Upper lobe of right lung (tissue), 1 donor: Measurements from ENCODE around the gene MAZ. TPM values are rescaled to one million over a fixed set of nuclear protein-coding genes. Genes with fewer than 3 reads are reported as not detected.

Experiments used
- ATAC-seq: fragments of 200-7000 bp; cut with Tn5 transposase; one replicate; pipeline ENCODE4 v1.9.1; 2020; ENCODE audit warnings: mild to moderate bottlenecking, moderate library complexity
- DNase-seq: peaks from one replicate; pipeline ENCODE4 v3.0.0-alpha.2; 2020
- H3K27ac ChIP-seq: fragments of 200-600 bp; one replicate; pipeline ENCODE4 v1.8.0; 2022
- H3K27me3 ChIP-seq: fragments of 200-600 bp; one replicate; pipeline ENCODE4 v1.8.0; 2022; ENCODE audit warnings: mild to moderate bottlenecking
- H3K36me3 ChIP-seq: fragments of 200-600 bp; one replicate; pipeline ENCODE4 v1.8.0; 2022
- H3K4me1 ChIP-seq: fragments of 200-600 bp; one replicate; pipeline ENCODE4 v1.8.0; 2022
- H3K4me3 ChIP-seq: fragments of 200-600 bp; one replicate; pipeline ENCODE4 v1.8.0; 2022; ENCODE audit warnings: mild to moderate bottlenecking
- H3K9me3 ChIP-seq: fragments of 200-600 bp; one replicate; pipeline ENCODE4 v1.8.0; 2022
- intact Hi-C: fragments of 100-400 bp; cut with DNase I; formaldehyde crosslinking; loops from one replicate; pipeline ENCODE4 v1.11.0; 2022
- total RNA-seq: library from RNA; stranded (reverse); fragmentation: NEBNext Ultra II Directional; extraction: Animal tissue kit (Norgen Biotek cat#: 25700); gene quantifications from one replicate; pipeline ENCODE4 v1.2.1, GENCODE V29; 2021
- TF ChIP-seq, protein P1 (sequence below): fragments of 200-600 bp; IDR thresholded peaks from one replicate; pipeline ENCODE4 v1.8.0; 2022; ENCODE audit warnings: antibody characterized with exemption
- donor health status: DM: no; HTN: yes; CAD: no; lungs with severe emphysema.

The MAZ gene
- total RNA-seq, 1 donor from 2014 or later, result 148 TPM

DNA sequence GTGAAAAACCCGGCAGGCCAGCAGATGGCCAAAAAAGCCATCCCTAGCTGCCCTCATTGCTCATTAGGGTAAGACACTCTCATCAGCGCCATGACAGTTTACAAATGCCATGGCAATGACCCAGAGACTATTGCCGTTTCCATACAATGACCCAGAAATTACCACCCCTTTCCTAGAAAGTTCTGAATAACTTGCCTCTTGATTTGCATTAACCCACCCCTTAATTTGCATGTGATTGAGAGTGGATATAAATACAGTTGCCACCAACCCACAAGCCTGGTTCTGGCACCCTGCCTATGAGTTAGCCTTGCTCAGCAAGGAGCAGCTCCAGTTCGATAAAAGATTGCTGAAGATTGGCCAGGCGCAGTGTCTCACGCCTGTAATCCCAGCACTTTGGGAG lies 44.4 kb upstream of the MAZ start:
- Histone ChIP-seq H3K27me3 (no peaks in the 10 kb centered on the region), H3K27ac (no peak overlapping the region), H3K4me3 (no peak overlapping the region), H3K9me3 (no peaks in the 10 kb centered on the region), H3K36me3 (no peaks in the 10 kb centered on the region), H3K4me1 (no peaks in the 10 kb centered on the region)
- DNase-seq (no peak), ATAC-seq (no peak)
- TF ChIP-seq, protein P1, sequence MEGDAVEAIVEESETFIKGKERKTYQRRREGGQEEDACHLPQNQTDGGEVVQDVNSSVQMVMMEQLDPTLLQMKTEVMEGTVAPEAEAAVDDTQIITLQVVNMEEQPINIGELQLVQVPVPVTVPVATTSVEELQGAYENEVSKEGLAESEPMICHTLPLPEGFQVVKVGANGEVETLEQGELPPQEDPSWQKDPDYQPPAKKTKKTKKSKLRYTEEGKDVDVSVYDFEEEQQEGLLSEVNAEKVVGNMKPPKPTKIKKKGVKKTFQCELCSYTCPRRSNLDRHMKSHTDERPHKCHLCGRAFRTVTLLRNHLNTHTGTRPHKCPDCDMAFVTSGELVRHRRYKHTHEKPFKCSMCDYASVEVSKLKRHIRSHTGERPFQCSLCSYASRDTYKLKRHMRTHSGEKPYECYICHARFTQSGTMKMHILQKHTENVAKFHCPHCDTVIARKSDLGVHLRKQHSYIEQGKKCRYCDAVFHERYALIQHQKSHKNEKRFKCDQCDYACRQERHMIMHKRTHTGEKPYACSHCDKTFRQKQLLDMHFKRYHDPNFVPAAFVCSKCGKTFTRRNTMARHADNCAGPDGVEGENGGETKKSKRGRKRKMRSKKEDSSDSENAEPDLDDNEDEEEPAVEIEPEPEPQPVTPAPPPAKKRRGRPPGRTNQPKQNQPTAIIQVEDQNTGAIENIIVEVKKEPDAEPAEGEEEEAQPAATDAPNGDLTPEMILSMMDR, result no peak
- intact Hi-C loops, result no loop called here

DNA sequence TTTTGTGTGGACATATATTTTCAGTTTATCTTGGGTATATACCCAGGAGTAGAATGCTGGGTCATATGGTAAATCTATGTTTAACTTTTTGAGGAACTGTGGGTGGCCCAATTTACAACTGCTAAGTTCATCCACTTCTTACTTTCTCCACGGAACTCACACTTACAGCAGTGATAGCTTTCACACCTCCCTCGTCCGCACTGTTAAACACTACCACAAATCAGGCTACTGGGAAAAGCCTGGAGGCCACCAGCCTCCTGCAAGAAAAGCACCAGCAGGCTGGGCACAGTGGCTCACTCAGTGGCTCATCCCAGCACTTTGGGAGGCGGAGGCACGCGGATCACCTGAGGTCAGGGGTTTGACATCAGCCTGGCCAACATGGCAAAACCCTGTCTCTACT lies 43.0 kb upstream of the MAZ start:
- H3K4me1 ChIP-seq, result no peaks in the 10 kb centered on the region
- no peak overlapping the region for H3K4me3 ChIP-seq
- ATAC-seq (no peak), DNase-seq (no peak)
- H3K27ac ChIP-seq, result no peak overlapping the region
- no peaks in the 10 kb centered on the region for H3K36me3 ChIP-seq
- no peaks in the 10 kb centered on the region for H3K9me3 ChIP-seq
- intact Hi-C loops, result no loop called here
- no peaks in the 10 kb centered on the region for H3K27me3 ChIP-seq
- TF ChIP-seq, protein P1, result no peak

DNA sequence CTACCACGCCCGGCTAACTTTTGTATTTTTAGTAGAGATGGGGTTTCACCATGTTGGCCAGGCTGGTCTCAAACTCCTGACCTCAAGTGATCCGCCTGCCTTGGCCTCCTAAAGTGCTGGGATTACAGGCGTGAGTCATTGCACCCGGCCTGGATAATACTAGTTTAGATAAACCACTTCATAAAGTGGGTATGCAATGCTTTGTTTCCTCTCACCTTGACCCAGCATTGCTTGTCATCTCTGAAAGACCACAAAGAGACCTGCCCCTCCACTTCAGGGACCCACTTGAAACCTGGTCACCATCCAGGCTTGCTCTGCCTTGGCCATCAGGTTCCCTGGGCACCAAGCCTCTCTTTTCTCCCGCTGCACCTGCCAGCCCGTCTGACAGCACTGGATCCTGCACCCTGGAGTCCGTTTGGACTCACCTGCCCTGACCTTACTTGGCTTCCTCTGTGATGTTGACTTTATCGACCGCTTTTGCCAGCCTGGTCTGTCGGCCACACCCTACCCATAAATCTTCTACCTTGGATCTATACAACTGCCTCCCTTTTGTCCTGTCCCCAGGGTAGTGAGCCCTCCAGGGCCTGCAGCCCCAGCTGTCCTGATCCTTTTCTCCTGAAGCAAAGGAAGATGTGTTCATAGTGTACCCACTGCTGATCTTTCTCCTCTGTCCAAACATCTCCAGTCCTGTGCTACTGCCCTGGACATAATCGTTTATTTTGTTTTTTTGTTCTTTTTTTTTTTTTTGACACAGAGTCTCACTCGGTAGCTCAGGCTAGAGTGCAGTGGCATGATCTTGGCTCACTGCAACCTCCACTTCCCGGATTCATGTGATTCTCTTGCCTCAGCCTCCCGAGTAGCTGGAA lies 40.9 kb upstream of the MAZ start:
- Histone ChIP-seq H3K27ac (no peak overlapping the region), H3K9me3 (no peaks in the 10 kb centered on the region), H3K27me3 (no peaks in the 10 kb centered on the region), H3K4me3 (no peak overlapping the region), H3K36me3 (no peaks in the 10 kb centered on the region), H3K4me1 (no peaks in the 10 kb centered on the region)
- intact Hi-C loops, result no loop called here
- DNase-seq (peak; percentile 89), ATAC-seq (peak; percentile 87)
- TF ChIP-seq, protein P1, result no peak

DNA sequence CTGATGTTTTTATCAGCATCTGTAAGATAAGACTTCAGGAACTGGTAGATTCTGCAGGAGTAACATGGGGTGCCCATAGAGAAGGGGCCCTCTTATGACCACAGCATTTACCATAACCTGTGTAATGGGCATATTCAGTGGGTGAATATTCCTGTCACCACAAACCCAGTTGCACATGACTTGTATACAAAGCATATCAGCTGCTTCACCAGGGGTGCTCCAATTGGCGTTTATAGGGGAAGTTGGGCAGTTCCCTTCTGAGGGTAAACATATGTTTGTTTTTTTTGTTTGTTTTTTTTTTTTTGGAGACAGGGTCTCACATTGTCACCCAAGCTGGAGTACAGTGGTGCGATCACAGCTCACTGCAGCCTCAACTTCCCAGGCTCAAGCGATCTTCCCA lies 39.8 kb upstream of the MAZ start:
- DNase-seq (no peak), ATAC-seq (no peak)
- intact Hi-C loops, result no loop called here
- Histone ChIP-seq H3K27me3 (no peaks in the 10 kb centered on the region), H3K4me3 (no peak overlapping the region), H3K36me3 (no peaks in the 10 kb centered on the region), H3K27ac (no peak overlapping the region), H3K4me1 (no peaks in the 10 kb centered on the region), H3K9me3 (no peaks in the 10 kb centered on the region)
- TF ChIP-seq, protein P1, result no peak

DNA sequence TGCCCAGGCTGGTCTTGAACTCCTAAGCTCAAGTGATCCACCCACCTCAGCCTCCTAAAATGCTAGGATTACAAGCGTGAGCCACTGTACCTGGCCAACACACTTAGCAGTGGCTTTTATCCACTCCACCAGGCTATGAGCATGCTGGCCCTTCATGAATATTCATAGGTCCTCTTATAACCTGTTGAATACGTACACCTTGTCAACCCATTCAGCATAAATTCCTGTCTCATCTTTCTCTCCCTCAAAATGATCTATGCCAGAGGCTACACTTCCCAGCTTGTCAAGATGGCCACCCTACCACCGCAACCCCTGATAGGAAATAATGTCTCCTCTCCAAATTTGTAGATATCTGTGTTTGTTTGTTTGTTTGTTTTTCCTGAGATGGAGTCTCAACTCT lies 39.3 kb upstream of the MAZ start:
- Histone ChIP-seq H3K9me3 (no peaks in the 10 kb centered on the region), H3K4me1 (no peaks in the 10 kb centered on the region), H3K27ac (no peak overlapping the region), H3K27me3 (no peaks in the 10 kb centered on the region), H3K4me3 (no peak overlapping the region), H3K36me3 (no peaks in the 10 kb centered on the region)
- intact Hi-C loops, result no loop called here
- DNase-seq, result no peak
- no peak for ATAC-seq
- TF ChIP-seq, protein P1, result no peak
